RWPE2 (cell line): Measurements from ENCODE around the gene MIER2.

Experiments used
- ATAC-seq: fragments of 200-7000 bp; cut with Tn5 transposase; 3 replicates; pipeline ENCODE4 v1.9.1; 2021; ENCODE audit warnings: low read depth
- DNase-seq: peaks from one replicate; pipeline ENCODE4 v3.0.0-alpha.2; 2020; ENCODE audit warnings: low spot score
- H3K27ac ChIP-seq: fragments of 450-650 bp; 2 replicates; pipeline ENCODE4 v1.5.1; 2017; ENCODE audit warnings: mild to moderate bottlenecking; ENCODE audit not compliant: poor library complexity, severe bottlenecking
- H3K27me3 ChIP-seq: fragments of 250-450 bp; sonication (Bioruptor Pico); 2 replicates; pipeline ENCODE4 v1.5.1; 2021; ENCODE audit warnings: mild to moderate bottlenecking, moderate library complexity; ENCODE audit not compliant: insufficient read depth, poor library complexity, severe bottlenecking
- H3K36me3 ChIP-seq: fragments of 250-450 bp; sonication (Bioruptor Pico); 2 replicates; pipeline ENCODE4 v1.5.1; 2020; ENCODE audit warnings: low read depth, mild to moderate bottlenecking, moderate library complexity
- H3K4me1 ChIP-seq: fragments of 250-450 bp; sonication (Bioruptor Pico); 2 replicates; pipeline ENCODE4 v1.5.1; 2021; ENCODE audit warnings: mild to moderate bottlenecking, moderate library complexity; ENCODE audit not compliant: insufficient read depth, poor library complexity, severe bottlenecking
- H3K4me3 ChIP-seq: fragments of 250-450 bp; sonication (Bioruptor Pico); 2 replicates; pipeline ENCODE4 v1.5.1; 2021; ENCODE audit warnings: mild to moderate bottlenecking, moderate library complexity; ENCODE audit not compliant: severe bottlenecking
- H3K9me3 ChIP-seq: fragments of 250-450 bp; sonication (Bioruptor Pico); 2 replicates; pipeline ENCODE4 v1.5.1; 2021; ENCODE audit warnings: mild to moderate bottlenecking, moderate library complexity; ENCODE audit not compliant: severe bottlenecking
- CTCF ChIP-seq: fragments of 450-650 bp; IDR thresholded peaks from one replicate; pipeline ENCODE4 v1.5.1; 2017; ENCODE audit warnings: mild to moderate bottlenecking, moderate library complexity; ENCODE audit not compliant: poor library complexity, severe bottlenecking

The MIER2 gene

GRCh38 chr19:379796-380195 is 35.2 kb upstream of the MIER2 start:
- H3K9me3 ChIP-seq, result no peaks in the 10 kb centered on the region
- peaks cover 5% of the 10 kb centered on the region for H3K4me1 ChIP-seq
- no peak overlapping the region for H3K4me3 ChIP-seq
- no peak for ATAC-seq
- H3K27ac ChIP-seq, result no peak overlapping the region
- TF ChIP-seq CTCF, result no peak
- no peaks in the 10 kb centered on the region for H3K27me3 ChIP-seq
- no peak for DNase-seq
- H3K36me3 ChIP-seq, result no peaks in the 10 kb centered on the region

- Histone ChIP-seq H3K27ac (no peak overlapping the region), H3K9me3 (no peaks in the 10 kb centered on the region), H3K36me3 (no peaks in the 10 kb centered on the region), H3K27me3 (no peaks in the 10 kb centered on the region), H3K4me1 (peaks cover 12% of the 10 kb centered on the region), H3K4me3 (no peak overlapping the region)
- no peak for ATAC-seq
- TF ChIP-seq CTCF, result no peak
- DNase-seq, result peak; percentile 16
Measured at GRCh38 chr19:378706-379105, 34.1 kb upstream of the MIER2 start.

GRCh38 chr19:377801-378581 is 33.4 kb upstream of the MIER2 start:
- H3K9me3 ChIP-seq, result no peaks in the 10 kb centered on the region
- H3K36me3 ChIP-seq, result no peaks in the 10 kb centered on the region
- no peaks in the 10 kb centered on the region for H3K27me3 ChIP-seq
- no peak for TF ChIP-seq CTCF
- no peak overlapping the region for H3K4me3 ChIP-seq
- DNase-seq (no peak), ATAC-seq (peak; percentile 41; the same call in 2 of the 3 replicates)
- H3K27ac ChIP-seq, result no peak overlapping the region
- peaks cover 11% of the 10 kb centered on the region for H3K4me1 ChIP-seq

GRCh38 chr19:376111-376470 is 31.5 kb upstream of the MIER2 start:
- no peaks in the 10 kb centered on the region for H3K27me3 ChIP-seq

More at GRCh38 chr19:376111-376470, 31.5 kb upstream of the MIER2 start:
- Histone ChIP-seq H3K4me1 (peaks cover 7% of the 10 kb centered on the region), H3K9me3 (no peaks in the 10 kb centered on the region), H3K4me3 (no peak overlapping the region), H3K27ac (no peak overlapping the region), H3K36me3 (no peaks in the 10 kb centered on the region)
- ATAC-seq (no peak), DNase-seq (no peak)
- TF ChIP-seq CTCF, result no peak
